GM18873 (cell line): ENCODE measurements around the gene ANTXR1.

ENCODE experiments used
- ATAC-seq: cut with Tn5 transposase; IDR thresholded peaks from one replicate; pipeline ENCODE4 v1.9.1; 2021; ENCODE audit warnings: mild to moderate bottlenecking, moderate library complexity, moderate number of reproducible peaks; ENCODE audit not compliant: unreplicated experiment, low FRiP score

ANTXR1 gene

DNA sequence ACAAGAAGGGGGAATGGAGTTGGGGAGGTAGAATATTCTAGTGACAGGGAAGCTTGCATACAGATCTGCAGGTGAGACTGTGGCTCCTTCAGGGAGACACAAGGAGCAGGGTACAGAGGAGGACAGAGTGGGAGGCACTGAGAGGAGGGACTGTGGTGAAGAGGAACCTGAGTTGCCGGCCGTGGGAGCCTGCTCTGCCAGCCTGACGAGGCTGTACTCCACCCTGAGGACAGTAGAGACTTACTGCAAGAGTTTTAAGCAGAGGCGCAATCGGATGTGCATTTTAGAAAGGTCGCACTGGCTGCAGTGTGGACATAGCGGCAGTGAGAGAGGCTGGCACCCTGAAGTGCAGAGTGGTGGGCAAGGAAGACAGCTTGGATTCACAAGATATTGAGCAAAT, 188.3 kb downstream of the ANTXR1 start:
- no peak for ATAC-seq

DNA sequence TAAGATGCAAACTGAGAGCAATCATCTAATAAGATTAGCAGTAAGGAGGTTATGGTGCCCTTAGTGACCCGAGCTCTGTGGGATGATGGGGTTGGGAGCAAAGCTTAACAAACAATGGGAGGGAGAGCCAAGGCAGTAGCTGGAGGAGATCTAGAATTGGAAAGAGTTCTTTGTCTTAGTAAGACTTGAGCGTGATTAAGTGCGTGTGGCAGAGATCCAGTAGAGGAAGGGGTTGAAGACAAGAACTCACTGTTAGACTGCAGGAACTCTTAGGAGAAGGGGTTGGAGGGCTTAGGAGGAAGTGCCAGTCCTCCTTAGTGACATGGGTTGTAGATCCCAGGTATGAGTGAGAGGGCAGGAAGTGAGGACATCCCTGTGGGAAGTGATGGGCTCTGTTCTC, 189.3 kb downstream of the ANTXR1 start:
- no peak for ATAC-seq

- ATAC-seq: no peak
Measured at GRCh38 chr2:69203166-69203985, 190.4 kb downstream of the ANTXR1 start.

DNA sequence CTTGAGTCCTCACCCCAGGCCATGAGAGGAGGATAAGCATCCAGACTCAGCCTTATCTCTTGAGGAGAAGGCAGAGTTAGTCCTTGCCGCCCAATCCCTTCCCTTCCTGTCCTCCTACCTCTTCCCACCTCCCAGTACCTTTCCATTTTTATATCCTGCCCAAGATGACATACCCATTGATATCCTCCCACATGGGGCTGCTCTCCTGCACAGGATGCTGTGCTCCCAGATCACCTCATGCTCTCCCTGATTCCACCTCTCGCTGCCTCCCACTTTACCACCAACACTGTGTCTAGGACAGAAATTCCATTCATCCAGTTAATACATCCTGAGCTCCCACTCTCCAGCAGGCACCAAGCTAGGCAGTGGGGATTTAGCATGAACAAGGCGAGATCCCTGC, 191.7 kb downstream of the ANTXR1 start:
- no peak for ATAC-seq

GRCh38 chr2:69205076-69205475, 192.1 kb downstream of the ANTXR1 start:
- no peak for ATAC-seq

DNA sequence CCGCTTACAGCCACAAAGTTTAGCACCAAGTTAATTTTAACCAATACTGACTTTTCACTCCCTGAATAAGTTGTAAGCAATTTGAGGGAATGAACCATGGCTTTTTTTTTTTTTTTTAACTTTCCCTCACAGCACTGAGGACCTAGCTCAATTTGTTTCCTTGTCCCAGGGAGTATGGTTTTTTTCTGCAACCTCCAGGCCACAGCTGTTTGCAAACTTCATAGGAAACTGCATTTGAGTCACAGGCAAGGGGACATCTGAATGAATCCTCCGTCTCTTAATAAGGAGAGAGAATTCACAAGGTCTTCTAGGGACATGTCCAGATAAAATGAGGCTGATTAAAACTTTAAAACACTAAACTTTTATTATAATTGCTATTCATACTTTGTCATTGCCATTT, 192.5 kb downstream of the ANTXR1 start:
- no peak for ATAC-seq

- no peak for ATAC-seq
Measured at GRCh38 chr2:69208023-69208595, 195.1 kb downstream of the ANTXR1 start.

DNA sequence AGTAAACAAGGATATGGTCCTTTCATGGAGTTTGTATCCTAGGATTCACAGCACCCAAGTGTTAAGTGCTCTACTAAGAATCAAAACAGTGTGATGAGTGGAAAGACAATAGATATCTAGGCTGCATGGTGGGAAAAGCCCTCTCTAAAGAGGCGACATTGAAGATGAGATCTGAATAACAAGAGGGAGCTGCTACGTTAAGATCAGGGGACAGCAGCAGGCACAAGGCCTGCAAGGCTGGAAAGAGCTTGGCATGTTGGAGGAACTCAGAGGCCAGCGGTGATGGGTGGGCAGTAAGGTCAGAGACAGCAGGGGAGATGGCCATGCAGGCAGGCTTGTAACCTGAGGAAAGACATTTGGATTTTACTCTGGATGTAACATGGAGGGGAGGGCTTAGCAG, 196.5 kb downstream of the ANTXR1 start:
- ATAC-seq: no peak

DNA sequence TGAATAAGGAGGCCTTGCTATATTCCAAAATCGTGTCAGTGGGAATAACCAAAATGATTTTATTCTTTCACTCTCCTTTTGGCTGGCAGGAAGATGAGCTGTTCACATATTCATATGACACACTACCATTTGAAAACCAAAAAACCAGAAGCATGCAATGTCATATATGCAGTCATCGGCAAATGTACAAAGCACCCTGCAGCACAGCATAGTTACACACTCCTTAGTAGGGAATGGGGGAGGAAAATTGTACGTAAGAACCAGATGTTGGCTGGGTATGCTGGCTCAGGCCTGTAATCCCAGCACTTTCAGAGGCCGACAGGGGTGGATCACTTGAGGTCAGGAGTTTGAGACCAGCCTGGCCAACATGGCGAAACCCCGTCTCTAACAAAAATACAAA, 197.4 kb downstream of the ANTXR1 start:
- ATAC-seq: no peak

DNA sequence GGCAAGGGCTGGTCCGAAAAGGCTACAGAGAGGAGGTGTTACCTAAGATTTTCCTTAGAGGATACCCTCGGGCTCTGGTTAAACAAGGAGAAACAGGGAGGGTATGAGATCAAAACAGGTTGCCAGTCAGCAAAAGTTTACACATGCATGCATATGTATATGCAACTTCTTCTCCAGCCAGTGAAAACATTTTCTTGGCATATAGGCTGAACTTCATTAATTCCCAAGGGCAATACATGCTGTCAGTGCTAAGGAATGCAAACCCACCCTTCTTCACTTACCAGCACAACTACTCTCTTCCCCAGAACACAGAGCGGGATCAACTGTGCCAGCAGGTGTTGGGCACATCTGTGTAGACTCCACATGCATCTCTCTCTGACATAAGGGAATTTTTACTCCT, 198.1 kb downstream of the ANTXR1 start:
- no peak for ATAC-seq

GRCh38 chr2:69211686-69212085, 198.7 kb downstream of the ANTXR1 start:
- no peak for ATAC-seq

- no peak for ATAC-seq
Measured at GRCh38 chr2:69212238-69213028, 199.5 kb downstream of the ANTXR1 start.

DNA sequence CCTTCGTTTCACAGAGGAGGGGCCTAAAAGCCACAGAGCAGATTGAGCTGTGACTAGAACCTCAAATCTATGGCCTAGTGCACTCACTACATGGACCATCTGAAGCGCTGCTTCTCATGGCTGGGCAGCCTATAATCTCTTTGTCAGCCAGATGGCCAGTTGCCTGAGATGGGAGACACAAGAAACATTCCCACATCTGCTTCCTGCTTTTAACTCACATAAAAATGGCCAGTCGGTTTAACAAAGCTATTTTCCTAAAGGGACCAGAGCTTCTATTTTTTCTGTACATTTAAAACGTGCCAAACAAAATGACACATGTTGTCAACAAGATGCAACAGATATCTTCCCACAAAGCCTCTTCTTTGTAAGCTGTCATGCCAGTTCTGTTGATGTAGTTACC, 200.2 kb downstream of the ANTXR1 start:
- no peak for ATAC-seq

DNA sequence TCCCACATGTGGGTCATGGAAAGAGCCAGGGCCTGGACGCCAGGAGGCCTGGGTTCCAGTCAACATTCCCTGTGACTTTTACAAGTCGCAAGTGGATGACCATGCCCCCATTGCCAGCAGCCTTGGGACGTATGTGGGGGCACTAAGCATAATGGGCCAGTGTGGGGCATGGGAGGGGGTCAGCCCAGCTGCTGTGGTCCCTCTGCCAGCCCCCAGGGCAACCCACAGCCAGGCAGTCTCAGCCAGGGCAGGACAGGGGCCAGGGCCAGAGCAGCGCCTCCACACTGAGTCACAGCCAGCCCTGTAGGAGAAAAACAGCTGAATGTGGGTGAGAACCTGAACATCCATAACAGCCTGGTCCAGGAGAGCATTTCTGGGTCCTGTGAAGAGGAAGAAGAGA, 200.8 kb downstream of the ANTXR1 start:
- no peak for ATAC-seq

DNA sequence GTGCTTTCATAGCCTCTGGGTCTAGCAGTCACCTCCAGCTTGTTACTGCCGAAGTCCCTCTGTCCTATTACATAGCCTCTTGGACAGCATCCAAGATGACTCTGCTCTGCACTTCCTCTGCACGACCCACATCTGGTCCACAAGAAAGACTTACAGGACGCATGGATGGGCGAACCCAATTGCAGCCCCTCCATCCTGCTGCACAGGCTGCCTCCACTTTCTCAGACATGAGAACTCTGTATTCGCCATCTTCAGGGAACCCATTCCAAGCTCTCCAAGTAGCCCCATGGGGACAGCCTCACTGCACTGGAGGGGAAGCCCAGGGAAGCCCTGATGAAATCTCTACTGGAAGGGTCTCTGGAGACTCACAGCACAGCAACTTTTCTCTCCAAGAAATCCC, 201.9 kb downstream of the ANTXR1 start:
- ATAC-seq: no peak

GRCh38 chr2:69216535-69217332, 203.8 kb downstream of the ANTXR1 start:
- no peak for ATAC-seq

GRCh38 chr2:69217333-69218080, 204.5 kb downstream of the ANTXR1 start:
- no peak for ATAC-seq

GRCh38 chr2:69221512-69221911, 208.5 kb downstream of the ANTXR1 start:
- no peak for ATAC-seq

DNA sequence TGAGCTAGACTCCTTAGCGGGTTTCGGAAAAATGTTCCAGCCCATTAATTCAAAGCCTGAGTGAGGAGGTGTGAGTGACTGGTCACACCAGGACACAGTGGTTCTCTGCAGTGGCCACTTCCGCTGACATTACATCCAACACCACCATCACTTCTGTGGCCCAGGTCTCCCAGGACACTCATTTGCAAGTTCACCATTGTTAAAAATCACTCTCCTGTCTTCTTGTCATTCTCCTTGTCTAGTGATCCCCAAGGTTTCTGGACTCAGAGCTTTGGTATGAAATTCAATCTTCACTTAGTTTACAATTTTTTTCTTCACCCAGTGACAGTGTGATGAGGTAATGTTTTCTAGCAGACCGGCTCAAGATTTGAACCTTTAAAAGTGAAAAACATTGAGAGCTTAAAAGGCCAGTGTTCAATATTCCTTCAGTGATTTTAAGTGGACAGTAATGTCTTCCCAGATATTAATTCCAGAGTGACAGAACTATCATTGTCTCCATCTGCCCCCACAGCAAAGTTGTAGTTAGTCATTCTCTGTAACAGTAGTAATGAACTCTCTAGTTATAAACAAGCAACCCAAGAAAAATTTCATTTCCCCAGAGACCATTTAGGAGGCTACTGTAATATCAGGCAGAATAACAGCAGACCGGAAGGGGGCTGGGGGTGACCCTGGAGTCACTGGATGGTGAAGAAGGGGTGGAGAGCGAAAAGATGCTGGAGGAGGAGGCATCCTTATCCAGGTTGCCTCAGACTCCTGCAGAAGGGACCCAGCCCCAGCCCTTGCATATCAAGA, 209.2 kb downstream of the ANTXR1 start:
- ATAC-seq: no peak
